Measurements from ENCODE around the gene CEP152. TPM values are rescaled to one million over a fixed set of nuclear protein-coding genes. Genes with fewer than 3 reads are reported as not detected.

The CEP152 gene
- total and polyA plus RNA-seq, 9 of the 15 experiments (the other 6 are each of a cell fraction or from before 2014, with no cell fraction given) = 9.9 to 43.0 (median 23.6) TPM

DNA sequence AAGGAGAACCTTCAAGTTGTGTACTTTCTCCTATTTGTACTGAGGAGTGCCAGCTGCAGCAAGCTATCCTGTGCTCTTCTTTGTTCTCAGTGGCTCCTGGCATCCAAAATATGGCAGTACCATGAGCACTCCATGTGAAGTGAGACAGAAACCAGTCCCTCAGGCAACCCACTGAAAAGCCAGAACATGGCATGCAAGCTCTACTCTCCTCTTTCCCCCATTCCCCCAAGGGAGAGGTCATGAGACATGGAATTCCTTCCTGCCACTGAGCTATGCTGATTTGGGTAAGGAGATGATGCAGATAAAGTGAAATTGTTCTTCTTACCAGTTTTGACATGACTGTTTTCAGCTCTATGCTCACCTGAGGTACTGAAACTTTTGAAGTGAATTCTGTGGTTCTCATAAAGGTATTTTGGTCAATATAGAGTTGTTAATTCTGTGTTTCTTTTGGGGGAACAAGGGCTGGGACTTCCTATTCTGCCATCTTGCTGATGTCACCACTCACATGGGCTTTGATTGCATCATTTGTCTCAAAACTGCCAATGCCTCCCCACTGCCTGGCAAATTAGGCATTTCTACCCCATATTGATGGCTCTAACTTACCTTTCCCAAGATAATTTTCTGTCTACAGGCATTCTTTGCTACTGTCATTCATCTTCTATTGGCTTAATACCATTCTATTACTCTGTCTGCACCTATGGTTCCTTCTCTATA, 22.8 kb upstream of the CEP152 start (continued):
- no peak for TF ChIP-seq ZKSCAN8 (CRISPR knock-in tag; IDR thresholded peaks at IDR 0.05)
- TF ChIP-seq ZKSCAN3 (CRISPR knock-in tag; IDR thresholded peaks at IDR 0.05) = no peak
- TF ChIP-seq ZNF253 (CRISPR knock-in tag; conservative IDR thresholded peaks at IDR 0.05) = no peak
- no peak for TF ChIP-seq ILF3 (IDR thresholded peaks at IDR 0.05; ENCODE audit: borderline replicate concordance)
- TF ChIP-seq SRSF3 (IDR thresholded peaks at IDR 0.05; ENCODE audit: insufficient read depth, low read length) = no peak
- TF ChIP-seq KDM2B (CRISPR knock-in tag; IDR thresholded peaks at IDR 0.05) = no peak
- TF ChIP-seq EWSR1 (IDR thresholded peaks at IDR 0.05; ENCODE audit: borderline replicate concordance, low read depth, partially characterized antibody) = no peak
- no peak for TF ChIP-seq HOXB6 (CRISPR knock-in tag; IDR thresholded peaks at IDR 0.05; ENCODE audit: borderline replicate concordance)
- TF ChIP-seq SMARCA4 (IDR thresholded peaks at IDR 0.05) = no peak

DNA sequence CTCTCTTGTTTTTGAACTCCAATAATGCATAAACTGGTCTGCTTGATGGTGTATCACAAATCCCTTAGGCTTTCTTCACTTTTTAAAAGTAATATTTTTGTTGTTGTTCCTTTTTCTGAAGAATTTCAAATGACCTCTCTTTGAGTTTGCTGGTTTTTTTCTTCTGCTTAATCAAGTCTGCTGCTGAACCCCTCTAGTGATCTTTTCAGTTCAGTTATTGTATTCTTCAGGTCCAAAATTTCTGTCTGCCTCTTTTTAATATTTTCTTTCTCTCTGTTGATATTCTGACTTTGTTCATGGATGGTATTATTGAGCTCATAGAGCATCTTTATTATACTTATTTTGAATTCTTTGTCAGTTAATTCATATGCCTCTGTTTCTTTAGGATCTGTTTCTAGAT, 21.8 kb upstream of the CEP152 start:
- Histone ChIP-seq H3K27ac (ENCODE audit: extremely low read depth, low read depth, low read length) (no peak overlapping the region), H2AFZ (ENCODE audit: low read depth, low read length) (no peak overlapping the region), H3K36me3 (ENCODE audit: control insufficient read depth, insufficient read depth, low read length) (no peaks in the 10 kb centered on the region), H3K4me2 (ENCODE audit: insufficient read depth, low read length) (no peak overlapping the region), H4K20me1 (replicated peaks; ENCODE audit: control insufficient read depth, insufficient read depth, low read length) (no peaks in the 10 kb centered on the region), H3K9me3 (replicated peaks; ENCODE audit: control insufficient read depth, insufficient read depth, low read depth, low read length) (peaks cover 3% of the 10 kb centered on the region; the same call in 1 of the 2 replicates), H3K9ac (ENCODE audit: insufficient read depth in 1 of 2, low read depth in 2 of 2, low read length in 2 of 2) (no peak overlapping the region), H3K9me1 (ENCODE audit: control insufficient read depth, insufficient read depth, low read length) (no peaks in the 10 kb centered on the region), H3K27me3 (ENCODE audit: control insufficient read depth in 2 of 2, insufficient read depth in 2 of 2, low read length in 2 of 2) (no peaks in the 10 kb centered on the region), H3K4me1 (replicated peaks in 1 of 2; ENCODE audit: control insufficient read depth in 2 of 2, insufficient read depth in 2 of 2, low read length in 2 of 2) (no peaks in the 10 kb centered on the region), H3K79me2 (ENCODE audit: control insufficient read depth, insufficient read depth, low read length) (no peaks in the 10 kb centered on the region), H3K4me3 (no peak overlapping the region)
- CTCF ChIA-PET (ENCODE audit: low intra/inter-chr PET ratio) = interaction anchor here (0.6 kb wide), 1 partner anchor 15 kb away, joined by 6 read pairs; no protein-coding TSS in a partner anchor
- BruUV-seq (replicated peaks) = no TSS peak
- in situ Hi-C loops (cut with MboI) = no loop called here
- POLR2A ChIA-PET = no interaction called here
- no peak for TF ChIP-seq CXXC5 (CRISPR knock-in tag; IDR thresholded peaks at IDR 0.05)
- peak; percentile 76 for TF ChIP-seq TRIM28 (IDR thresholded peaks at IDR 0.05)
- TF ChIP-seq HLTF (IDR thresholded peaks at IDR 0.05) = peak; percentile 63; the same call in 1 of the 2 replicates
- no peak for TF ChIP-seq KLF13 (tag; IDR thresholded peaks at IDR 0.05; ENCODE audit: borderline replicate concordance, low read depth)
- no peak for TF ChIP-seq HDAC2 (IDR thresholded peaks at IDR 0.05)
- TF ChIP-seq CBX3 (IDR thresholded peaks at IDR 0.05; ENCODE audit: borderline replicate concordance in 1 of 2, low read length in 2 of 2) = peak in 1 of 2 experiments; percentile 62; a peak in 1 of 3 replicates
- peak; percentile 28; the same call in 1 of the 2 replicates for TF ChIP-seq ZNF384 (IDR thresholded peaks at IDR 0.05; ENCODE audit: low read depth, low read length)
- TF ChIP-seq CHD2 (IDR thresholded peaks at IDR 0.05; ENCODE audit: low read depth, low read length) = no peak
- TF ChIP-seq TRIM24 (IDR thresholded peaks at IDR 0.05) = 0 out of 4 replicates have a peak, but pooled peaks of 1 of the 2 experiments have one; percentile 21
- TF ChIP-seq, protein P1, sequence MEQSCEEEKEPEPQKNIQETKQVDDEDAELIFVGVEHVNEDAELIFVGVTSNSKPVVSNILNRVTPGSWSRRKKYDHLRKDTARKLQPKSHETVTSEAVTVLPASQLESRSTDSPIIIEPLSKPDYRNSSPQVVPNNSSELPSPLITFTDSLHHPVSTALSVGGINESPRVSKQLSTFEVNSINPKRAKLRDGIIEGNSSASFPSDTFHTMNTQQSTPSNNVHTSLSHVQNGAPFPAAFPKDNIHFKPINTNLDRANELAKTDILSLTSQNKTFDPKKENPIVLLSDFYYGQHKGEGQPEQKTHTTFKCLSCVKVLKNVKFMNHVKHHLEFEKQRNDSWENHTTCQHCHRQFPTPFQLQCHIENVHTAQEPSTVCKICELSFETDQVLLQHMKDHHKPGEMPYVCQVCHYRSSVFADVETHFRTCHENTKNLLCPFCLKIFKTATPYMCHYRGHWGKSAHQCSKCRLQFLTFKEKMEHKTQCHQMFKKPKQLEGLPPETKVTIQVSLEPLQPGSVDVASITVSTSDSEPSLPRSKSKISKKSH (CRISPR knock-in tag; IDR thresholded peaks at IDR 0.05) = peak; percentile 83
- intact Hi-C loops (cut with micrococcal nuclease) = no loop called here
- ATAC-seq (no peak), DNase-seq (ENCODE audit: extremely low read depth in 1 of 4, low spot score in 3 of 4) (no peak), FAIRE-seq (no peak)
